IMR-90 (cell line): Measurements from ENCODE around the gene PBX4. TPM values are rescaled to one million over a fixed set of nuclear protein-coding genes. Genes with fewer than 3 reads are reported as not detected.

Source experiments
- ATAC-seq: fragments of 200-7000 bp; cut with Tn5 transposase; 2 replicates; pipeline ENCODE4 v1.9.1; 2020; ENCODE audit warnings: low read depth, mild to moderate bottlenecking, moderate library complexity
- BruUV-seq: library from RNA; stranded (reverse); fragments of 400-500 nt; replicated peaks from 2 replicates; lab custom pipeline; 2021; lab: Mats Ljungman, UMichigan
- CTCF ChIA-PET: fragments of 300-600 bp; formaldehyde crosslinking; extraction: SDS; loops from one replicate; lab custom pipeline; 2021; ENCODE audit warnings: antibody characterized with exemption; lab: Yijun Ruan, JAX
- POLR2A ChIA-PET: fragments of 300-600 bp; sonication (Branson Sonifier 250); formaldehyde crosslinking; loops from one replicate; lab custom pipeline; 2022; ENCODE audit warnings: antibody characterized with exemption; ENCODE audit not compliant: unreplicated experiment; lab: Charles Lee
- DNase-seq: peaks from one replicate; pipeline ENCODE4 v3.0.0; 2013
- H2AFZ ChIP-seq: replicated peaks from 2 replicates; pipeline ENCODE3; 2013; ENCODE audit warnings: low read length, mild to moderate bottlenecking; ENCODE audit not compliant: poor library complexity
- H2AK5ac ChIP-seq: 2 replicates; pipeline ENCODE4 v1.6.1; 2013; ENCODE audit warnings: low read depth, low read length, inconsistent platforms
- H2AK9ac ChIP-seq: replicated peaks from 2 replicates; pipeline ENCODE3; 2013; ENCODE audit warnings: mild to moderate bottlenecking, low read depth, low read length, moderate library complexity; ENCODE audit not compliant: poor library complexity
- H2BK120ac ChIP-seq: 2 replicates; pipeline ENCODE4 v1.6.1; 2013; ENCODE audit warnings: low read depth, low read length, inconsistent platforms
- H2BK15ac ChIP-seq: 3 replicates; pipeline ENCODE4 v1.6.1; 2013; ENCODE audit warnings: low read depth, low read length, inconsistent platforms
- H2BK20ac ChIP-seq: 2 replicates; pipeline ENCODE4 v1.6.1; 2013; ENCODE audit warnings: low read depth, mild to moderate bottlenecking, inconsistent platforms, low read length, moderate library complexity
- H2BK5ac ChIP-seq: 2 replicates; pipeline ENCODE4 v1.6.1; 2013; ENCODE audit warnings: mild to moderate bottlenecking, low read depth, low read length, inconsistent platforms; ENCODE audit not compliant: poor library complexity, severe bottlenecking
- H3K14ac ChIP-seq: replicated peaks from 2 replicates; pipeline ENCODE4 v1.6.1; 2013; ENCODE audit warnings: low read depth, low read length, inconsistent platforms
- H3K18ac ChIP-seq: 2 replicates; pipeline ENCODE4 v1.6.1; 2013; ENCODE audit warnings: low read depth, low read length, control low read depth
- H3K23ac ChIP-seq: 2 replicates; pipeline ENCODE4 v1.6.1; 2013; ENCODE audit warnings: low read depth, low read length, inconsistent platforms
- H3K27ac ChIP-seq: 2 replicates; pipeline ENCODE4 v1.5.1; 2013; ENCODE audit warnings: mild to moderate bottlenecking, control low read depth, low read length; ENCODE audit not compliant: insufficient read depth
- H3K27me3 ChIP-seq: 2 replicates; pipeline ENCODE4 v1.6.1; 2013; ENCODE audit warnings: low read length; ENCODE audit not compliant: control insufficient read depth, insufficient read depth
- H3K36me3 ChIP-seq: 2 replicates; pipeline ENCODE4 v1.6.1; 2013; ENCODE audit warnings: low read length, mixed read lengths; ENCODE audit not compliant: control insufficient read depth, insufficient read depth
- H3K4ac ChIP-seq: 2 replicates; pipeline ENCODE4 v1.6.1; 2013; ENCODE audit warnings: low read depth, low read length, inconsistent platforms
- H3K4me1 ChIP-seq: 2 replicates; pipeline ENCODE4 v1.6.1; 2013; ENCODE audit warnings: low read length, mixed read lengths; ENCODE audit not compliant: control insufficient read depth, insufficient read depth
- H3K4me2 ChIP-seq: 2 replicates; pipeline ENCODE4 v1.6.1; 2013; ENCODE audit warnings: low read depth, mild to moderate bottlenecking, control low read depth, low read length, moderate library complexity
- H3K4me3 ChIP-seq: 2 replicates; pipeline ENCODE4 v1.5.1; 2013; ENCODE audit warnings: low read depth, mild to moderate bottlenecking, control low read depth, low read length, moderate library complexity; ENCODE audit not compliant: insufficient read depth
- H3K56ac ChIP-seq: 2 replicates; pipeline ENCODE4 v1.6.1; 2013; ENCODE audit warnings: low read length, inconsistent platforms; ENCODE audit not compliant: insufficient read depth; ENCODE audit errors: extremely low read depth
- H3K79me1 ChIP-seq, 2 experiments: 2 replicates each; pipeline ENCODE4 v1.6.1; 2013; ENCODE audit warnings: low read length in 2 of 2, inconsistent platforms in 1 of 2, low read depth in 1 of 2
- H3K9ac ChIP-seq: 2 replicates; pipeline ENCODE4 v1.6.1; 2013; ENCODE audit warnings: low read depth, low read length, control low read depth
- H3K9me1 ChIP-seq: 2 replicates; pipeline ENCODE4 v1.6.1; 2013; ENCODE audit warnings: low read length, inconsistent platforms; ENCODE audit not compliant: insufficient read depth
- H3K9me3 ChIP-seq: 2 replicates; pipeline ENCODE4 v1.6.1; 2013; ENCODE audit warnings: low read length; ENCODE audit not compliant: control insufficient read depth, insufficient read depth
- H4K20me1 ChIP-seq: 2 replicates; pipeline ENCODE4 v1.6.1; 2013; ENCODE audit warnings: low read length, inconsistent platforms; ENCODE audit not compliant: insufficient read depth
- H4K5ac ChIP-seq: 2 replicates; pipeline ENCODE4 v1.6.1; 2013; ENCODE audit warnings: mild to moderate bottlenecking, low read depth, low read length, control low read depth
- H4K8ac ChIP-seq, 2 experiments: 2 replicates each; pipeline ENCODE4 v1.6.1; 2013; ENCODE audit warnings: low read depth in 2 of 2, low read length in 2 of 2, control low read depth in 1 of 2, inconsistent platforms in 1 of 2
- H4K91ac ChIP-seq: 2 replicates; pipeline ENCODE4 v1.6.1; 2013; ENCODE audit warnings: low read depth, low read length, inconsistent platforms; ENCODE audit not compliant: insufficient read depth
- BHLHE40 ChIP-seq: fragments of 150-350 bp; IDR thresholded peaks from 2 replicates; pipeline ENCODE4 v1.6.1; 2016; ENCODE audit warnings: mild to moderate bottlenecking, low read depth, low read length
- CEBPB ChIP-seq: IDR thresholded peaks from 2 replicates; pipeline ENCODE4 v1.6.1; 2012; ENCODE audit warnings: low read depth, low read length, improper control_type of control experiment
- CHD1 ChIP-seq: IDR thresholded peaks from 2 replicates; pipeline ENCODE4 v1.6.1; 2012; ENCODE audit warnings: low read depth, low read length, improper control_type of control experiment
- ELK1 ChIP-seq: fragments of 150-350 bp; IDR thresholded peaks from 2 replicates; pipeline ENCODE4 v1.6.1; 2016; ENCODE audit warnings: low read depth, mild to moderate bottlenecking, low read length, moderate library complexity, borderline replicate concordance
- FOS ChIP-seq: fragments of 150-350 bp; IDR thresholded peaks from 2 replicates; pipeline ENCODE4 v1.6.1; 2016; ENCODE audit warnings: low read depth, low read length
- MAFK ChIP-seq: IDR thresholded peaks from 2 replicates; pipeline ENCODE4 v1.6.1; 2012; ENCODE audit warnings: low read depth, low read length, improper control_type of control experiment
- MAZ ChIP-seq: IDR thresholded peaks from 2 replicates; pipeline ENCODE4 v1.6.1; 2012; ENCODE audit warnings: low read depth, mild to moderate bottlenecking, low read length, improper control_type of control experiment, moderate library complexity, borderline replicate concordance
- MXI1 ChIP-seq: IDR thresholded peaks from 2 replicates; pipeline ENCODE4 v1.6.1; 2012; ENCODE audit warnings: low read depth, mild to moderate bottlenecking, low read length, moderate library complexity, borderline replicate concordance
- NFE2L2 ChIP-seq: fragments of 150-350 bp; IDR thresholded peaks from 2 replicates; pipeline ENCODE4 v1.6.1; 2016; ENCODE audit warnings: low read depth, mild to moderate bottlenecking, low read length
- RAD21 ChIP-seq: IDR thresholded peaks from 2 replicates; pipeline ENCODE4 v1.6.1; 2012; ENCODE audit warnings: low read length, improper control_type of control experiment
- RCOR1 ChIP-seq: IDR thresholded peaks from 2 replicates; pipeline ENCODE4 v1.6.1; 2012; ENCODE audit warnings: mild to moderate bottlenecking, low read length, improper control_type of control experiment; ENCODE audit not compliant: insufficient replicate concordance
- SMC3 ChIP-seq: fragments of 150-350 bp; IDR thresholded peaks from 2 replicates; pipeline ENCODE4 v1.6.1; 2016; ENCODE audit warnings: low read depth, mild to moderate bottlenecking, antibody characterized with exemption, low read length, moderate library complexity
- WGBS, 2 experiments: methylation state at CpG; one replicate each; pipeline versions ENCODE4 v1.1.5 to v1.1.7; 2013; ENCODE audit warnings: missing lambda C conversion rate in 2 of 2; ENCODE audit not compliant: insufficient read length in 1 of 2; ENCODE audit errors: extremely low coverage in 2 of 2; 5-methylcytosine and 5-hydroxymethylcytosine counted together
- dilution Hi-C: fragments of 300-500 bp; cut with HindIII; formaldehyde crosslinking; loops from one replicate; pipeline ENCODE4 v1.14.3; 2018; ENCODE audit warnings: low sequenced_read_pairs; ENCODE audit not compliant: unreplicated experiment
- in situ Hi-C: fragments of 300-500 bp; cut with MboI; formaldehyde crosslinking; loops from 3 replicates; pipeline ENCODE4 v1.14.3; 2019; ENCODE audit warnings: low sequenced_read_pairs, inconsistent platforms, mixed read lengths
- intact Hi-C: fragments of 100-400 bp; cut with micrococcal nuclease; formaldehyde crosslinking; loops from 2 replicates; pipeline ENCODE4 v1.10.0; 2022
- polyA plus RNA-seq, 3 experiments: library from polyadenylated mRNA; depleted of rRNA; stranded (reverse); fragments of >200 nt; gene quantifications; 2 replicates each; pipeline ENCODE4 v1.2.3, GENCODE V29; 2012; ENCODE audit warnings: low replicate concordance in 1 of 3
- total RNA-seq: library from RNA; depleted of rRNA; stranded (reverse); fragments of >200 nt; gene quantifications from 2 replicates; pipeline ENCODE4 v1.2.3, GENCODE V29; 2012

Gene PBX4
- total and polyA plus RNA-seq, 2 of the 4 experiments (the other 2 are of a cell fraction), result 0.90 to 2.9 TPM

DNA sequence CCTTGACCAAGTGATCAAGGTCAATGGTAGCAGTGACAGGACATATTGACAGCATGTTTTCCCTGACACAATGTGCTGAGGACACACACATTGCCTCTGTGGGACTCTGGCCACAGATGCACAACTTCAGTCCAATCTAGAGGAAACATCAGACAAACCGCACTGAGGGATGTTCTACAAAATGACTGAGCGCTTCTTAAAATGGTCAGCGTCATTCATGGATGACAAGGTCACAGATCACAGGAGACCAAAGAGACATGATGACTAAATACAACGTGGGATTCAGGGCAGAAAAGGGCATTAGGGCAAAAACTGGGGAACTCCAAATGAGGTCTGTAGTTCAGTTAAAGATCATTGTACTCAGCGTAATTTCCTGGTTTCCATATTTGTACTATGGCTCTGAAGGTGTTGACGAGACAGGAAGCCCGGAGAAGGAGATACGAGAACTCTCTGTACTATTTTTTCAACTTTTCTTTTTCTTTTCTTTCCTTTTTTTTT, 20.6 kb downstream of the PBX4 start:
- Histone ChIP-seq H3K9ac (no peak overlapping the region), H3K14ac (no peak overlapping the region), H3K23ac (no peak overlapping the region), H3K4me1 (peaks cover 8% of the 10 kb centered on the region), H3K27me3 (no peaks in the 10 kb centered on the region), H3K4me2 (no peak overlapping the region), H3K9me3 (no peaks in the 10 kb centered on the region), H2BK20ac (no peak overlapping the region), H4K91ac (no peak overlapping the region), H4K20me1 (no peaks in the 10 kb centered on the region), H2BK5ac (no peak overlapping the region), H3K56ac (no peak overlapping the region), H4K8ac (no peak overlapping the region), H2BK15ac (no peak overlapping the region), H3K36me3 (no peaks in the 10 kb centered on the region; the same call in 1 of the 2 replicates), H3K79me1 (peaks cover 0 to 13% of the 10 kb centered on the region in 2 experiments; a peak in 2 of 4 replicates), H3K9me1 (peaks cover 11% of the 10 kb centered on the region), H2AK5ac (no peak overlapping the region), H3K27ac (no peak overlapping the region), H3K18ac (no peak overlapping the region), H2AFZ (no peak overlapping the region), H2AK9ac (no peak overlapping the region), H3K4ac (no peak overlapping the region), H2BK120ac (no peak overlapping the region), H4K5ac (no peak overlapping the region), H3K4me3 (no peak overlapping the region)
- dilution Hi-C loops, result no loop called here
- in situ Hi-C loops, result no loop called here
- intact Hi-C loops, result no loop called here
- TF ChIP-seq CHD1 (no peak), SMC3 (no peak), RCOR1 (no peak), MAFK (no peak), MAZ (no peak), CEBPB (no peak), RAD21 (no peak), FOS (no peak), NFE2L2 (no peak), MXI1 (no peak), ELK1 (no peak), BHLHE40 (no peak)
- 71% methylated on average over 4 of the region's 8 CpGs; no CpG with 5 or more reads in 1 of the 2 experiments for WGBS, 2 experiments
- no TSS peak for BruUV-seq
- ATAC-seq (no peak), DNase-seq (no peak)
- POLR2A ChIA-PET, result no interaction called here
- CTCF ChIA-PET, result no interaction called here
